ENCODE results near the gene ALDH1A2.
"Not testable (repeated sequence)": the region's sequence is repeated elsewhere in the genome, so short reads cannot be mapped to it uniquely, and the experiment has no call there.

The ALDH1A2 gene

GRCh38 chr15:58065445-58066041 lies at the start of gene ALDH1A2:
Gene ALDH1A2 (minus strand): TSS chr15:58065711. CDS start chr15:58065650, 61 bp downstream.
- DNase-seq (ENCODE audit: low read depth): no peak

- no peak for DNase-seq (ENCODE audit: low read depth)
These were observed 49.3 kb upstream of the ALDH1A2 start for GRCh38 chr15:58114812-58115211.

- no peak for DNase-seq (ENCODE audit: low read depth)
These were observed 48.9 kb upstream of the ALDH1A2 start for GRCh38 chr15:58114388-58114787.

GRCh38 chr15:58113358-58113757 lies 47.8 kb upstream of the ALDH1A2 start:
- DNase-seq (ENCODE audit: low read depth): not testable (repeated sequence)

- DNase-seq (ENCODE audit: low read depth): no peak
These were observed 46.2 kb upstream of the ALDH1A2 start for GRCh38 chr15:58111718-58112104.

- DNase-seq (ENCODE audit: low read depth): no peak
These were observed 45.6 kb upstream of the ALDH1A2 start for GRCh38 chr15:58110999-58111717.

GRCh38 chr15:58109419-58109818 lies 43.9 kb upstream of the ALDH1A2 start:
- no peak for DNase-seq (ENCODE audit: low read depth)

GRCh38 chr15:58108117-58108516 lies 42.6 kb upstream of the ALDH1A2 start:
- DNase-seq (ENCODE audit: low read depth): no peak

- DNase-seq (ENCODE audit: low read depth): no peak
These were observed 38.0 kb upstream of the ALDH1A2 start for GRCh38 chr15:58103482-58103881.

- no peak for DNase-seq (ENCODE audit: low read depth)
These were observed 31.1 kb upstream of the ALDH1A2 start for GRCh38 chr15:58096529-58097084.

GRCh38 chr15:58095415-58095814 lies 29.9 kb upstream of the ALDH1A2 start:
- no peak for DNase-seq (ENCODE audit: low read depth)

GRCh38 chr15:58087871-58088270 lies 22.4 kb upstream of the ALDH1A2 start:
- no peak for DNase-seq (ENCODE audit: low read depth)

GRCh38 chr15:58086491-58086890 lies 21.0 kb upstream of the ALDH1A2 start:
- no peak for DNase-seq (ENCODE audit: low read depth)

GRCh38 chr15:58083526-58083925 lies 18.0 kb upstream of the ALDH1A2 start:
- no peak for DNase-seq (ENCODE audit: low read depth)

- DNase-seq (ENCODE audit: low read depth): no peak
These were observed 16.4 kb upstream of the ALDH1A2 start for GRCh38 chr15:58081891-58082290.

GRCh38 chr15:58081456-58081855 lies 15.9 kb upstream of the ALDH1A2 start:
- no peak for DNase-seq (ENCODE audit: low read depth)

- DNase-seq (ENCODE audit: low read depth): not testable (repeated sequence)
These were observed 15.4 kb upstream of the ALDH1A2 start for GRCh38 chr15:58080959-58081358.

GRCh38 chr15:58080398-58080797 lies 14.9 kb upstream of the ALDH1A2 start:
- no peak for DNase-seq (ENCODE audit: low read depth)

GRCh38 chr15:58078591-58078990 lies 13.1 kb upstream of the ALDH1A2 start:
- DNase-seq (ENCODE audit: low read depth): no peak

- DNase-seq (ENCODE audit: low read depth): no peak
These were observed 11.9 kb upstream of the ALDH1A2 start for GRCh38 chr15:58077427-58077826.

- no peak for DNase-seq (ENCODE audit: low read depth)
These were observed 8.9 kb upstream of the ALDH1A2 start for GRCh38 chr15:58074452-58074851.

GRCh38 chr15:58070801-58071418 lies 5.4 kb upstream of the ALDH1A2 start:
- DNase-seq (ENCODE audit: low read depth): peak; percentile 11

GRCh38 chr15:58069008-58069407 lies 3.5 kb upstream of the ALDH1A2 start:
- DNase-seq (ENCODE audit: low read depth): no peak

Data from stimulated activated CD8-positive, alpha-beta memory T cell treated with anti-CD3 and anti-CD28 coated beads, Interleukin-7, amount 100 ng/mL, for 24 hours (primary cell).